Measurements from ENCODE around the gene SLC5A3. TPM values are rescaled to one million over a fixed set of nuclear protein-coding genes. Genes with fewer than 3 reads are reported as not detected.
A peak's percentile ranks its signal among the peaks of the same experiment; 100 is the strongest.

The SLC5A3 gene
- total and polyA plus RNA-seq, 12 donors, result 2.3 to 63.9 (median 37.4) TPM

DNA sequence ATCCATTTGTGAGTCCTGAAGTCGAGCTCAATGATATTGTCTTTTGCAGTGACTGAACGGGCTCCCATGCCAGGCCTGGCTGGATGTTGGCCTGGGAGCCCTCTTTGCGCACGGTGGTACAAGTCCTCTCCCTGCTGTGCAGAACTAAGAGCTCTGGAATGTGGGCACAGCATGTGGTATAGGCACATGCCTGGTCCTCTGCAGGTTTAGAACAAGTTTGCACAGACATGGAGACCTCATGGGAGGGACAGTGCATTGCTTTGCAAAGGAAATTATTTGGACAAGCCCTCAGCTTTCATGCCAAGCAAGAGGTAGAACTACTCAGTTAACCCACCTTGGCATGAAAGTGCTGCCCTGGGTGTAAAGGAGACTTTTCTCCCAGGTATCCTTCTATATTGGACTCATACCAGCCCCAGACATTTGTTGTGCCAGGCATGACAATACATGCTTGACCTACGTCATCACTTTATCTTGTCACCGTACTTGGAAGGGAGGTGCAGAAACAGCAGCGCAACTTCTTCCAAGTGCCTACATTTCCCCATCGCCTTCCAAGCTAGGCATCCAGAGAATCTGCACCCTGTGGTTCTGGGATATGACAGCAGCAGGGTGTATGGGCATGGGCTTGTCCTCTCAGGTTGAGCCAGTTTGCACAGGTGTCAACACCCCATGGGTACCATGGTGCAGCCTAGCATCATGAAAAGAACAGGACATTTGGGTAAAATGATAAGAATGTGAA, 37.6 kb upstream of the SLC5A3 start:
- peak in 1 of 7 donors; percentile 15 for DNase-seq
- Histone ChIP-seq H3K4me3 (no peak overlapping the region), H3K27me3 (no peaks in the 10 kb centered on the region), H3K27ac (no peak overlapping the region), H3K36me3 (replicated peaks in 1 of 2) (no peaks in the 10 kb centered on the region), H3K4me1 (replicated peaks in 1 of 2) (no peaks in the 10 kb centered on the region), H3K9me3 (replicated peaks in 1 of 3) (no peaks in the 10 kb centered on the region)
- intact Hi-C loops (cut with DNase I), result no loop called here
- TF ChIP-seq, protein P1, sequence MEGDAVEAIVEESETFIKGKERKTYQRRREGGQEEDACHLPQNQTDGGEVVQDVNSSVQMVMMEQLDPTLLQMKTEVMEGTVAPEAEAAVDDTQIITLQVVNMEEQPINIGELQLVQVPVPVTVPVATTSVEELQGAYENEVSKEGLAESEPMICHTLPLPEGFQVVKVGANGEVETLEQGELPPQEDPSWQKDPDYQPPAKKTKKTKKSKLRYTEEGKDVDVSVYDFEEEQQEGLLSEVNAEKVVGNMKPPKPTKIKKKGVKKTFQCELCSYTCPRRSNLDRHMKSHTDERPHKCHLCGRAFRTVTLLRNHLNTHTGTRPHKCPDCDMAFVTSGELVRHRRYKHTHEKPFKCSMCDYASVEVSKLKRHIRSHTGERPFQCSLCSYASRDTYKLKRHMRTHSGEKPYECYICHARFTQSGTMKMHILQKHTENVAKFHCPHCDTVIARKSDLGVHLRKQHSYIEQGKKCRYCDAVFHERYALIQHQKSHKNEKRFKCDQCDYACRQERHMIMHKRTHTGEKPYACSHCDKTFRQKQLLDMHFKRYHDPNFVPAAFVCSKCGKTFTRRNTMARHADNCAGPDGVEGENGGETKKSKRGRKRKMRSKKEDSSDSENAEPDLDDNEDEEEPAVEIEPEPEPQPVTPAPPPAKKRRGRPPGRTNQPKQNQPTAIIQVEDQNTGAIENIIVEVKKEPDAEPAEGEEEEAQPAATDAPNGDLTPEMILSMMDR (IDR thresholded peaks at IDR 0.05), result no peak
- no peak for TF ChIP-seq POLR2A (IDR thresholded peaks at IDR 0.05)
- WGBS, 4 donors, result 87 to 92% (median 90%) methylated on average over 7 to 8 of the region's 8 CpGs

DNA sequence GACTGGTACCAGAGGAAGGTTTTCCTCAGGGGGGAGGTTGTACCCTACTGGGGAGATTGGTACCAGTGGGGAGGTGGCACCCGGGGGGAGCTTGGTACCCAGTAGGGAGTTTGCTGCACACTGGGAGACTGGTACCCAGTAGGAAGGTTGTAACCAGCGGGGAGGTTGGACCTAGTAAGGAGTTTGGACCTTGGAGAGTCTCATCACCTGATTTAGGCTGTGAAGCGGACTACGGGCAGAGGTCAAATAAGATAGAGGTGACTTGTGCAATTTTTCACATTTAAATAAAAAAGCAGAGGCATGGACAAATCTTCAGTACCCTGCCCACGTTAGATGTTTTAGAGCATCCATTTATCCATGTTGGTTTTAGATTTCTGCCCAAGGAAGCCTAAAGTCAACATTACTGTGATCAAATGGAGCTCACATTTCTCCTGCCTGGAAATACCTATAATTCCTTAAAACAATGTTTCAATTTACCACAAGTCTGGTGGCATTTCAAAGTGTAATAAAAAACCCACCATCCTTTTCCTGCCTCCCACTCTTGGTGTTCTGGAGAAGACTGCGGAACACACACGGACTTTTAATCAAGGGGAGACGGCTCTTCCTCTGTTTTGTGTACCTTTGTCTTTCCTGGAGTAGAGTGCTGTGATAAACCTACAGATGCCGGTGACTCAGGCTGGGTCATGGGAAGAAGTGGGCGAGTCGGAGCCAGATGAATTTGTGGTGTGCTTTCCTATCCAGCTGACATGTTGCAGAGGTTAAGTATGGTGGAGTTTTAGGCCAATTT, 36.2 kb upstream of the SLC5A3 start:
- TF ChIP-seq, protein P1 (IDR thresholded peaks at IDR 0.05), result no peak
- no peak for TF ChIP-seq POLR2A (IDR thresholded peaks at IDR 0.05)
- 88 to 90% (median 89%) methylated on average over 11 of the region's 11 CpGs for WGBS, 4 donors
- DNase-seq, result no peak
- no peaks in the 10 kb centered on the region for H3K4me1 ChIP-seq (replicated peaks in 1 of 2)
- no peaks in the 10 kb centered on the region for H3K36me3 ChIP-seq (replicated peaks in 1 of 2)
- H3K27me3 ChIP-seq, result no peaks in the 10 kb centered on the region
- H3K9me3 ChIP-seq (replicated peaks in 1 of 3), result no peaks in the 10 kb centered on the region
- intact Hi-C loops (cut with DNase I), result no loop called here
- H3K27ac ChIP-seq, result no peak overlapping the region
- no peak overlapping the region for H3K4me3 ChIP-seq

DNA sequence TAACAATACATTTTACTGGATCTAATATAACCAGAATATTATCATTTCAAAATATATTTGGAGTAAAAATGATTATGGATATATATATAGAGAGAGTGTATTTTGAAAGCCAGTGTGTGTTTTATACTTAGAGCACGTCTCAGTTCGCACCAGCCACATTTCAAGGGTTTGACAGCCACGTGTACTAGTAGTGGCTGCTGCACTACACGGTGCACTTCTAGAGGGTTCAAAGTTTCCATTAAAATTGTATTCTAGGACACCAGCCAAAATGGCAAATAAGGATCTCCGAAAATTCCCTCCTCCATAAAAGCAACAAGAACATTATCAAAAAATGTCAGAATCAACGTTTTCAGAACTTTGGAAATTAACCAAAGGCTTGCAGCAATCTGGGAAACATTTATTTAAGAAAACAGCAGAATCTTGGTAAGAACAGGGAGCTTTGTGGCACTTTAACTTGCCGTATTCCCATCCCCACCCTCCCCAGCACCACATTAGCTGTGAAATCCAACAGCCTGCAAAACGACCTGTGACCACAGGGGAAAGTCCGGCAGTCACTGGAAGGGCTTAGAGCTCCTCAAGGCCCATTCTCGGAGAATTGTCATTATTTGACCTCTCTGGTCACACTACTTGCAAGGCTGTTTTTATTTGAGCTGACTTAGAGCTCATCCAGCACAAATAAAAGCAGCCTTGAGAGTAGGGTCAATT, 33.5 kb upstream of the SLC5A3 start:
- no peaks in the 10 kb centered on the region for H3K9me3 ChIP-seq (replicated peaks in 1 of 3)
- no peak overlapping the region for H3K27ac ChIP-seq
- 42 to 61% (median 50%) methylated on average over 10 of the region's 10 CpGs for WGBS, 4 donors
- H3K27me3 ChIP-seq, result no peaks in the 10 kb centered on the region
- TF ChIP-seq POLR2A (IDR thresholded peaks at IDR 0.05), result no peak
- TF ChIP-seq, protein P1 (IDR thresholded peaks at IDR 0.05), result peak in 1 of 6 experiments; percentile 19
- intact Hi-C loops (cut with DNase I), result no loop called here
- peak in 1 of 7 donors; percentile 19 for DNase-seq
- H3K4me3 ChIP-seq, result no peak overlapping the region
- no peaks in the 10 kb centered on the region for H3K4me1 ChIP-seq (replicated peaks in 1 of 2)
- no peaks in the 10 kb centered on the region for H3K36me3 ChIP-seq (replicated peaks in 1 of 2)

DNA sequence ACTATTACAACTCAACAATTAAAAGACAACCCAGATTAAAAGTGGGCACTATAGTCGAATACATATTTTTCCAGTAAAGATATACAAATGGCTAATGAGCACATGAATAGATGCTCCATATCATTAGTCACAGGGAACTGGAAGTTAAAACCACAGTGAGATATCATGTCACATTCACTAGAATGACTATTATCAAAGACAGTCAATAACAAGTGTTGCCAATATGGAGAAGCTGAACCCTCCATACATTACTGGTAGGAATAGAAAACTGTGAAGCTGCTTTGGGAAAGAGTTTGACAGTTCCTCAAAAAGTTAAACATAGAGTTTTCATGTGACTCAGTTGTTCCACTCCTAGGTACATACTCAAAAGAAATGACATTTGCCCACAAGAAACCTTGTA, 30.6 kb upstream of the SLC5A3 start:
- Histone ChIP-seq H3K27ac (no peak overlapping the region), H3K27me3 (no peaks in the 10 kb centered on the region), H3K4me3 (no peak overlapping the region), H3K36me3 (replicated peaks in 1 of 2) (no peaks in the 10 kb centered on the region), H3K4me1 (replicated peaks in 1 of 2) (no peaks in the 10 kb centered on the region), H3K9me3 (replicated peaks in 1 of 3) (no peaks in the 10 kb centered on the region)
- WGBS, 4 donors, result 70 to 90% (median 85%) methylated on average over 1 of the region's 1 CpG
- DNase-seq, result no peak
- no peak for TF ChIP-seq POLR2A (IDR thresholded peaks at IDR 0.05)
- TF ChIP-seq, protein P1 (IDR thresholded peaks at IDR 0.05), result no peak
- intact Hi-C loops (cut with DNase I), result no loop called here
